Stomach (tissue), 9 donors: ENCODE data around the gene ZMAT5. TPM values are rescaled to one million over a fixed set of nuclear protein-coding genes. Genes with fewer than 3 reads are reported as not detected.

Source experiments
- DNase-seq, 2 donors: peaks; one replicate each; pipeline versions ENCODE4 v3.0.0 to v3.0.0-alpha.2; 2013 to 2019
- H3K27ac ChIP-seq, 5 donors: fragments of 200-600 bp in 4 of 5; sonication (generic) in 4 of 5; one replicate each; pipeline ENCODE4 v1.5.1; 2013 to 2019; ENCODE audit warnings: mild to moderate bottlenecking in 1 of 5, moderate library complexity in 1 of 5
- H3K27me3 ChIP-seq, 3 donors: fragments of 200-600 bp; sonication (generic); one replicate each; pipeline ENCODE4 v1.5.1; 2017 to 2019; ENCODE audit warnings: mixed run types in 1 of 3
- H3K36me3 ChIP-seq, 4 donors: fragments of 200-600 bp; sonication (generic); 1 replicate in 3 of 4; 2 replicates in 1 of 4; pipeline ENCODE4 v1.5.1; 2016 to 2019
- H3K4me1 ChIP-seq, 4 donors: fragments of 200-600 bp; sonication (generic); one replicate each; pipeline ENCODE4 v1.5.1; 2016 to 2019
- H3K4me3 ChIP-seq, 4 donors: fragments of 200-600 bp; sonication (generic) in 3 of 4; one replicate each; pipeline ENCODE4 v1.5.1; 2016 to 2019; ENCODE audit warnings: mild to moderate bottlenecking in 1 of 4
- H3K9me3 ChIP-seq, 4 donors: fragments of 200-600 bp; sonication (generic); one replicate each; pipeline ENCODE4 v1.5.1; 2016 to 2019
- EP300 ChIP-seq: sonication (generic); formaldehyde crosslinking; IDR thresholded peaks from one replicate; pipeline ENCODE4 v1.6.1; 2017; ENCODE audit warnings: antibody characterized with exemption
- POLR2A ChIP-seq, 4 donors: fragments of 450-650 bp; IDR thresholded peaks; one replicate each; pipeline ENCODE4 v1.6.1; 2016; ENCODE audit warnings: antibody characterized with exemption in 4 of 4, control low read depth in 2 of 4, mild to moderate bottlenecking in 1 of 4, moderate library complexity in 1 of 4
- POLR2AphosphoS5 ChIP-seq, 3 donors: sonication (generic); formaldehyde crosslinking; IDR thresholded peaks; one replicate each; pipeline ENCODE4 v1.6.1; 2016; ENCODE audit warnings: antibody characterized with exemption in 3 of 3
- WGBS, 5 donors: extraction: QIAGEN DNeasy Blood & Tissue Kit in 3 of 5; methylation state at CpG; one replicate each; pipeline versions ENCODE4 v1.1.5 to v1.1.7; 2013 to 2018; 5-methylcytosine and 5-hydroxymethylcytosine counted together
- intact Hi-C: fragments of 100-400 bp; cut with DNase I; formaldehyde crosslinking; loops from one replicate; pipeline ENCODE4 v1.15.1; 2023; ENCODE audit warnings: low total_unique reads
- polyA plus RNA-seq, 3 donors: library from polyadenylated mRNA; stranded (reverse); fragments of 200-250 nt; gene quantifications; one replicate each; pipeline ENCODE4 v1.2.3, GENCODE V29; 2013
- total RNA-seq, 5 donors: library from RNA; depleted of rRNA; stranded (reverse); fragments of >200 nt; gene quantifications; one replicate each; pipeline versions ENCODE4 v1.1.0 to v1.2.3, GENCODE V29; 2014 to 2016
- TF ChIP-seq, protein P1 (sequence below), 7 experiments: fragments of 450-650 bp in 4 of 7; fragments of 200-600 bp in 3 of 7; sonication (generic) in 3 of 7; IDR thresholded peaks; one replicate each; pipeline ENCODE4 v1.5.1; 2016 to 2019; ENCODE audit warnings: antibody characterized with exemption in 7 of 7, control low read depth in 2 of 7, mild to moderate bottlenecking in 1 of 7
- donor health status: healthy with polysubstance abuse.
- donor health status: Bipolar disorder and iron deficiency.
- donor health status: healthy.

ZMAT5 gene
- total and polyA plus RNA-seq, 8 donors: 0.58 to 37.9 (median 14.8) TPM

DNA sequence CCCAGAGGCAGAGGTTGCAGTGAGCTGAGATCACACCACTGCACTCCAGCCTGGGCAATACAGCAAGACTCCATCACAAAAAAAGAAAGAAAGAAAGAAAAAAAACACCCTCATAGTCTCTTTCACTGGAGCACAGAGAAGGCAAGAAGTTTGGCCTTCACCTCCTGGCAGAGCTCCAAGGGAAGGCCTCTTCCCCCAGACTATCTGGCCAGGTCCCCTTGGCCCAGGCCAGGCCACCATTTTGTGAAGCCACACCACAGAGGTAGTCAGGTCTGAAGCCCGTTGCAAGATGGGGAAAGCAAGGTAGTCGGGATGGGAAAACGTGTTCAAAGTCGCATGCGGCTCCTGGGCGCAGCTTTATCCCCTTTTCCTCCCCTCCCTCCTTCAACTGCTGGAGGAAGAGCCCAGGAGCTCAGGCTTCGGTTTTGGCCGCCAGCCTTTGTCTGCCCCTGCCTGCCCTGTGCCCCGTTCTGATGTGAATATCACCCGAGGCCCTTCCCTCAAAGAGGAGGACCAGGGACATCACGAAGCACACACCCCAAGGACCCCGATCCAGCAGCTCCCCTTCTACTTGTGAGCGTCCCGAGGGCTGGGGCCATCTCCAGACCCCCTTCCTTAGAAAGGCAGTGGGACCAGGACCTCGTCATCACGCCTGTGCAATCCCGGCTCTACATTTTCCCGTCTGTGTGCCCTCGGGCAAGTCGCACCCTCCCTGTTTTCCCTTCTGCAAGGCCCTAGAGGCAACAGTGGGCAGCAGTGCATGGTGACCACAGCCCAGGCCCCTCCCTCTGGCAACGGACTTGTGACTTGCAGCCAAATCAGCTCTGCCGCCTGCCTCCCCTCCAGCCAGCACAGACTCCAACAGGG lies 29.3 kb downstream of the ZMAT5 start:
- no peak for DNase-seq
- no peak overlapping the region for H3K27ac ChIP-seq
- no peaks in the 10 kb centered on the region for H3K27me3 ChIP-seq
- 90 to 93% (median 90%) methylated on average over 22 of the region's 22 CpGs for WGBS, 5 donors
- H3K9me3 ChIP-seq: no peaks in the 10 kb centered on the region
- no peak overlapping the region for H3K4me3 ChIP-seq
- TF ChIP-seq, protein P1, sequence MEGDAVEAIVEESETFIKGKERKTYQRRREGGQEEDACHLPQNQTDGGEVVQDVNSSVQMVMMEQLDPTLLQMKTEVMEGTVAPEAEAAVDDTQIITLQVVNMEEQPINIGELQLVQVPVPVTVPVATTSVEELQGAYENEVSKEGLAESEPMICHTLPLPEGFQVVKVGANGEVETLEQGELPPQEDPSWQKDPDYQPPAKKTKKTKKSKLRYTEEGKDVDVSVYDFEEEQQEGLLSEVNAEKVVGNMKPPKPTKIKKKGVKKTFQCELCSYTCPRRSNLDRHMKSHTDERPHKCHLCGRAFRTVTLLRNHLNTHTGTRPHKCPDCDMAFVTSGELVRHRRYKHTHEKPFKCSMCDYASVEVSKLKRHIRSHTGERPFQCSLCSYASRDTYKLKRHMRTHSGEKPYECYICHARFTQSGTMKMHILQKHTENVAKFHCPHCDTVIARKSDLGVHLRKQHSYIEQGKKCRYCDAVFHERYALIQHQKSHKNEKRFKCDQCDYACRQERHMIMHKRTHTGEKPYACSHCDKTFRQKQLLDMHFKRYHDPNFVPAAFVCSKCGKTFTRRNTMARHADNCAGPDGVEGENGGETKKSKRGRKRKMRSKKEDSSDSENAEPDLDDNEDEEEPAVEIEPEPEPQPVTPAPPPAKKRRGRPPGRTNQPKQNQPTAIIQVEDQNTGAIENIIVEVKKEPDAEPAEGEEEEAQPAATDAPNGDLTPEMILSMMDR (IDR thresholded peaks at IDR 0.05): no peak
- TF ChIP-seq POLR2AphosphoS5 (IDR thresholded peaks at IDR 0.05): no peak
- no peak for TF ChIP-seq EP300
- TF ChIP-seq POLR2A (IDR thresholded peaks at IDR 0.05): no peak
- peaks cover 0 to 90% (median 88%) of the 10 kb centered on the region in 4 donors for H3K36me3 ChIP-seq
- H3K4me1 ChIP-seq: no peaks in the 10 kb centered on the region
- intact Hi-C loops: no loop called here

DNA sequence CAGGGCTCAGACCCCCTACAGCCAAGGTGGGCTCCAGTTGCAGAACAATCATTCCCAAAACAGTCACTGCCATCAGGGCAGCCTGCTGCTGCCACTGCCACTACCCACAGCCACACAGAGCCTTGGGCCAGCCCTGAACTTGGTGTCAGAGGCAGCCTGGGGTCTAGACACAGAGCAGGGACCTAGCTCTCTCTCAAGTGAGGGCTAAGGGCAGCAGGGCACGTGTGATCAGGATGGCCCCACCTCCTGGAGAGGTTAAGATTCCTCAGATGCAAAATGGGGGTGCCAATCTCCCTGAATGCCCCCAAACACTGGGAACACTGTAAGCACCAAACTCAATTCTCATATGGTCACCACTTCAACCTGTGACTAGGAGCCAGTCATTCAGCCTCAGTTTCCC lies 31.4 kb downstream of the ZMAT5 start:
- peaks cover 0 to 89% (median 83%) of the 10 kb centered on the region in 4 donors for H3K36me3 ChIP-seq
- 56 to 82% (median 66%) methylated on average over 1 of the region's 1 CpG for WGBS, 5 donors
- TF ChIP-seq, protein P1 (IDR thresholded peaks at IDR 0.05): no peak
- TF ChIP-seq POLR2AphosphoS5 (IDR thresholded peaks at IDR 0.05) (no peak), POLR2A (IDR thresholded peaks at IDR 0.05) (no peak), EP300 (no peak)

DNA sequence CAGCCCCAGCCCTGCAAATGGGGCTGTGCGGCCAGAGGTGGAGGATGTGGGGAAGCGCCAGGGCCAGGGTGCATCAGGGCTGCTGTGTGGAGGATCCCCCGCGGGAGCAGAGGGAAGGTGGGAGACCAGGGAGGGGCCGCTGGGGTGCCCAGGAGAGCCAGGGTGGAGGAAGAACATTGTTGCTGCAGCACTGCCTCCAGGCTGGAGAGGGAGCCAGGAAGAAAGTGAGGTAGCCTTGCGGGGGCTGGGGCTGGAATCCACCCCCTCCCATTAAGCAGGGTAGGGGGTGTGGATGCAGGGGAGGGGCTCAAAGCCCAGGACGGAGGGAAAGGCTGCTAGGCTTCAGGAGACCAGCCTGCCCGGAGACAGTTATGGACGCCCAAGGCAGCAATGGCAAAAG lies 32.0 kb downstream of the ZMAT5 start:
- no peak for TF ChIP-seq EP300
- TF ChIP-seq, protein P1 (IDR thresholded peaks at IDR 0.05): no peak
- TF ChIP-seq POLR2A (IDR thresholded peaks at IDR 0.05): no peak
- no peak for TF ChIP-seq POLR2AphosphoS5 (IDR thresholded peaks at IDR 0.05)
- DNase-seq: no peak
- Histone ChIP-seq H3K4me3 (no peak overlapping the region), H3K27ac (no peak overlapping the region), H3K27me3 (no peaks in the 10 kb centered on the region), H3K4me1 (no peaks in the 10 kb centered on the region), H3K9me3 (no peaks in the 10 kb centered on the region), H3K36me3 (peaks cover 0 to 88% (median 82%) of the 10 kb centered on the region in 4 donors)
- 64 to 84% (median 83%) methylated on average over 6 to 9 of the region's 9 CpGs for WGBS, 5 donors
- intact Hi-C loops: no loop called here

More for the DNA sequence above, 31.4 kb downstream of the ZMAT5 start:
- Histone ChIP-seq H3K4me1 (no peaks in the 10 kb centered on the region), H3K9me3 (no peaks in the 10 kb centered on the region), H3K4me3 (no peak overlapping the region), H3K27ac (no peak overlapping the region), H3K27me3 (no peaks in the 10 kb centered on the region)
- intact Hi-C loops: no loop called here
- no peak for DNase-seq

DNA sequence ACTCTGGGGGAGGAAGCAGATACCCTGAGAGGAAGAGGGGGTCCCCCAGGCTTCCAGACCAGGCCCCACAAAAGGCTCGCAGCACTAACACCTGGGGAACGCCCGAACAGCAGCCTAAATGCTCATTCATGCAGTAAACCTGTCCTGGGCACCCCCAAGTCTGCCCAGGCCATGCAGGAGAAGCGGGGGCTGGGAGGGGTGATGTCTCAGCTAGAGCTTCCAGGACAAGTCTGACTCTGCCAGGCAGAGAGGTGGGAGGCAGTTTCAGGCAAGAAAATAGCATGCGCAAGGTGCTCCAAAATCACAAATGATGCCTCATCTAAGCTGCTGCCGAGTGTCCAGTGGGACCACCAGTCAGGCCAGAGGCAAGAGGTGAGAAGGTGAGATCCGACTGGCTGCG lies 32.4 kb downstream of the ZMAT5 start:
- 87 to 95% (median 91%) methylated on average over 8 of the region's 8 CpGs for WGBS, 5 donors
- Histone ChIP-seq H3K9me3 (no peaks in the 10 kb centered on the region), H3K4me1 (no peaks in the 10 kb centered on the region), H3K27me3 (no peaks in the 10 kb centered on the region), H3K27ac (no peak overlapping the region), H3K4me3 (no peak overlapping the region), H3K36me3 (peaks cover 0 to 86% (median 81%) of the 10 kb centered on the region in 4 donors)
- intact Hi-C loops: no loop called here
- DNase-seq: no peak
- no peak for TF ChIP-seq EP300
- TF ChIP-seq, protein P1 (IDR thresholded peaks at IDR 0.05): no peak
- TF ChIP-seq POLR2AphosphoS5 (IDR thresholded peaks at IDR 0.05): no peak
